Subcutaneous adipose tissue (tissue), 4 donors: ENCODE measurements around the gene CIC. TPM values are rescaled to one million over a fixed set of nuclear protein-coding genes. Genes with fewer than 3 reads are reported as not detected.

ENCODE experiments used
- total RNA-seq, 4 donors: library from RNA; depleted of rRNA; stranded (reverse); fragments of >200 nt; gene quantifications; one replicate each; pipeline ENCODE4 v1.1.0, GENCODE V29; 2016
- TF ChIP-seq, protein P1 (sequence below): fragments of 450-650 bp; IDR thresholded peaks from one replicate; pipeline ENCODE4 v1.5.1; 2016; ENCODE audit warnings: low read depth, mild to moderate bottlenecking, control low read depth, antibody characterized with exemption, moderate library complexity

CIC gene
- total RNA-seq, 4 donors from 2014 or later: 12.4 to 49.9 (median 14.9) TPM

DNA sequence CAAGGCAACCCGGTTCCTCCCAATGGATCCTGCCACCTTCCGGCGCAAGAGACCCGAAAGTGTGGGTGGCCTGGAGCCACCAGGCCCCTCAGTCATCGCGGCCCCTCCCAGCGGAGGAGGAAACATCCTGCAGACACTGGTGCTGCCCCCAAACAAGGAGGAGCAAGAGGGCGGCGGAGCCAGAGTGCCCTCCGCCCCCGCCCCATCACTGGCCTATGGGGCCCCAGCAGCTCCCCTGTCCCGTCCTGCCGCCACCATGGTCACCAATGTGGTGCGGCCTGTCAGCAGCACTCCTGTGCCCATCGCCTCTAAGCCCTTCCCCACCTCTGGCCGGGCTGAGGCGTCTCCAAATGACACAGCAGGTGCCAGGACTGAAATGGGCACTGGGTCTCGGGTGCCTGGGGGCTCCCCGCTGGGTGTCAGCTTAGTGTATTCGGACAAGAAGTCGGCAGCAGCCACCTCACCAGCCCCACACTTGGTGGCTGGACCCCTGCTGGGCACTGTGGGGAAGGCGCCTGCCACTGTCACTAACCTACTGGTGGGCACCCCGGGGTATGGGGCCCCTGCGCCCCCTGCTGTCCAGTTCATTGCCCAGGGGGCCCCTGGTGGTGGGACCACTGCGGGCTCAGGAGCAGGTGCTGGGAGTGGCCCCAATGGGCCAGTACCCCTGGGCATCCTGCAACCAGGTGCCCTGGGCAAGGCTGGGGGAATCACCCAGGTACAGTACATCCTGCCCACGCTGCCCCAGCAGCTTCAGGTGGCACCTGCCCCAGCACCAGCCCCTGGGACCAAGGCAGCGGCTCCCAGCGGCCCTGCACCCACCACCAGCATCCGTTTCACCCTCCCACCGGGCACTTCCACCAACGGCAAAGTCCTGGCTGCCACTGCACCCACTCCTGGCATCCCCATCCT lies 21.7 kb downstream of the CIC start:
- TF ChIP-seq, protein P1, sequence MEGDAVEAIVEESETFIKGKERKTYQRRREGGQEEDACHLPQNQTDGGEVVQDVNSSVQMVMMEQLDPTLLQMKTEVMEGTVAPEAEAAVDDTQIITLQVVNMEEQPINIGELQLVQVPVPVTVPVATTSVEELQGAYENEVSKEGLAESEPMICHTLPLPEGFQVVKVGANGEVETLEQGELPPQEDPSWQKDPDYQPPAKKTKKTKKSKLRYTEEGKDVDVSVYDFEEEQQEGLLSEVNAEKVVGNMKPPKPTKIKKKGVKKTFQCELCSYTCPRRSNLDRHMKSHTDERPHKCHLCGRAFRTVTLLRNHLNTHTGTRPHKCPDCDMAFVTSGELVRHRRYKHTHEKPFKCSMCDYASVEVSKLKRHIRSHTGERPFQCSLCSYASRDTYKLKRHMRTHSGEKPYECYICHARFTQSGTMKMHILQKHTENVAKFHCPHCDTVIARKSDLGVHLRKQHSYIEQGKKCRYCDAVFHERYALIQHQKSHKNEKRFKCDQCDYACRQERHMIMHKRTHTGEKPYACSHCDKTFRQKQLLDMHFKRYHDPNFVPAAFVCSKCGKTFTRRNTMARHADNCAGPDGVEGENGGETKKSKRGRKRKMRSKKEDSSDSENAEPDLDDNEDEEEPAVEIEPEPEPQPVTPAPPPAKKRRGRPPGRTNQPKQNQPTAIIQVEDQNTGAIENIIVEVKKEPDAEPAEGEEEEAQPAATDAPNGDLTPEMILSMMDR: no peak

DNA sequence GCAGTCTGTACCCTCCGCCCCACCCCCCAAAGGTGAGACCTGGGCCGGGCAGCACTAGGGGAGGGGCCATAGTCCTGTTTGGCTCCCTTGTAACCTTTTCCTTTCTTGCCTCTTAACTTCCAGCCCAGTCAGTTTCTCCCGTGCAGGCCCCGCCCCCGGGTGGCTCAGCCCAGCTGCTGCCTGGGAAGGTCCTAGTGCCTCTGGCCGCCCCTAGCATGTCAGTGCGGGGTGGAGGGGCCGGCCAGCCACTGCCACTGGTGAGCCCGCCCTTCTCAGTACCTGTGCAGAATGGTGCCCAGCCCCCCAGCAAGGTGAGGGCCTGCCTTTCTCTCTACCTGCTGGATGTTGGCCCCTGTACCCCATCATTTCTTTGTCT lies 22.4 kb downstream of the CIC start:
- TF ChIP-seq, protein P1: no peak

DNA sequence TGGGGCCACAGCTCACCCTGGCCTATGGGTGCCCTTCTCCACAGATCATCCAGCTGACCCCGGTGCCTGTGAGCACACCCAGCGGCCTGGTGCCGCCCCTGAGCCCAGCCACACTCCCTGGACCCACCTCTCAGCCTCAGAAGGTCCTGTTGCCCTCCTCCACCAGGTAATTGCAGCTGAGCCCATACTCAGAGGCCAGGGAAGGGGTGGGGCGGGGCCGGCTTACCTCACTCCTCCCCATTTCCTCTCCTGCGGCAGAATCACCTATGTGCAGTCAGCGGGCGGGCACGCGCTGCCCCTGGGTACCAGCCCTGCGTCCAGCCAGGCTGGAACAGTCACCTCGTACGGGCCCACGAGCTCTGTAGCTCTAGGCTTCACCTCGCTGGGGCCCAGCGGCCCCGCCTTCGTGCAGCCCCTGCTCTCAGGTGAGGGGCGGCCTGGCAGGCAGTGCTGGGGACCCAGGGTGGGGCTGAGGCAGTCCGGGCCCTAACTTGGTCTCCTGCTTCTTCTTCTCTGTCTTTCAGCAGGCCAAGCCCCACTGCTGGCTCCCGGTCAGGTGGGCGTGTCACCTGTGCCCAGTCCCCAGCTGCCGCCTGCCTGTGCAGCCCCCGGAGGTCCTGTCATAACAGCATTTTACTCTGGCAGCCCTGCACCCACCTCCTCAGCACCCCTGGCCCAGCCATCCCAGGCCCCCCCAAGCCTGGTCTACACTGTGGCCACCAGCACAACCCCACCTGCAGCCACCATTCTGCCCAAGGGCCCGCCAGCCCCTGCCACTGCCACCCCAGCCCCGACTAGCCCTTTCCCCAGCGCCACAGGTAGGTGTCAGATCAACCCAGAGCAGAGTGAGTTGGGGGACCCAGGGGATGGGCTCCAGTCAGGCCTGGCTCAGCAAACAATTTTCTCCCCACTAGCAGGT lies 23.2 kb downstream of the CIC start:
- TF ChIP-seq, protein P1: no peak

DNA sequence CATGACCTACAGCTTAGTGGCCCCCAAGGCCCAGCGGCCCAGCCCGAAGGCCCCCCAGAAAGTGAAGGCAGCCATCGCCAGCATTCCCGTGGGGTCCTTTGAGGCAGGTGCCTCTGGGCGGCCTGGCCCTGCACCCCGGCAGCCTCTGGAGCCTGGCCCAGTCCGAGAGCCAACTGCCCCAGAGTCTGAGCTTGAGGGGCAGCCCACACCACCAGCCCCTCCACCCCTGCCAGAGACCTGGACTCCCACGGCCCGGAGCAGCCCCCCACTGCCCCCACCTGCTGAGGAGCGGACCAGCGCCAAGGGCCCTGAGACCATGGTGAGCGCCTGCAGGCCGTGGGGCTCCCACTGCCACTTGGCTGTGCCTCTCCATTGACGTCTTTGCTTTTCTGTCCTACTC lies 23.9 kb downstream of the CIC start:
- TF ChIP-seq, protein P1: no peak

DNA sequence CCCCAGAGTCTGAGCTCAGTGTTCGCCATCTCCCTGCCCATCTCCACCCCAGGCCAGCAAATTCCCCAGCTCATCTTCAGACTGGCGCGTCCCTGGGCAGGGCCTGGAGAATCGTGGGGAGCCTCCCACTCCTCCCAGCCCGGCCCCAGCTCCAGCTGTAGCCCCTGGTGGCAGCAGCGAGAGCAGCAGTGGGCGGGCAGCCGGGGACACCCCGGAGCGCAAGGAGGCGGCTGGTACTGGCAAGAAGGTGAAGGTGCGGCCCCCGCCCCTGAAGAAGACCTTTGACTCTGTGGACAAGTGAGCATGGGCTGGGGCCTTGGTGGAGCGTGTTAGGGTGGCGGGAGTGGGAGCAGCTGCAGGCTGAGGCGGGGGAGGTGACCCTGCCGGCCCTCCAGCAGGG lies 24.5 kb downstream of the CIC start:
- TF ChIP-seq, protein P1: no peak

DNA sequence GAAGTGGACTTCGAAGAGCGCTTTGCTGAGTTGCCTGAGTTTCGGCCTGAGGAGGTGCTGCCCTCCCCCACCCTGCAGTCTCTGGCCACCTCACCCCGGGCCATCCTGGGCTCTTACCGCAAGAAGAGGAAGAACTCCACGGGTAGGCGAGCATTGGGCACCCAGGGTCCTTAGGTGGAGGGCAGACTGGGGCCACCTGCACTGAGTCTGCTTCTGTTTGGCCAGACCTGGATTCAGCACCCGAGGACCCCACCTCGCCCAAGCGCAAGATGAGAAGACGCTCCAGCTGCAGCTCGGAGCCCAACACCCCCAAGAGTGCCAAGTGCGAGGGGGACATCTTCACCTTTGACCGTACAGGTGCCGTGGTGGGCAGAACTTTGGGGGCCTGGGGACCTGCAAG lies 24.9 kb downstream of the CIC start:
- TF ChIP-seq, protein P1: no peak
